ENCODE measurements around the gene PBX4.

DNA sequence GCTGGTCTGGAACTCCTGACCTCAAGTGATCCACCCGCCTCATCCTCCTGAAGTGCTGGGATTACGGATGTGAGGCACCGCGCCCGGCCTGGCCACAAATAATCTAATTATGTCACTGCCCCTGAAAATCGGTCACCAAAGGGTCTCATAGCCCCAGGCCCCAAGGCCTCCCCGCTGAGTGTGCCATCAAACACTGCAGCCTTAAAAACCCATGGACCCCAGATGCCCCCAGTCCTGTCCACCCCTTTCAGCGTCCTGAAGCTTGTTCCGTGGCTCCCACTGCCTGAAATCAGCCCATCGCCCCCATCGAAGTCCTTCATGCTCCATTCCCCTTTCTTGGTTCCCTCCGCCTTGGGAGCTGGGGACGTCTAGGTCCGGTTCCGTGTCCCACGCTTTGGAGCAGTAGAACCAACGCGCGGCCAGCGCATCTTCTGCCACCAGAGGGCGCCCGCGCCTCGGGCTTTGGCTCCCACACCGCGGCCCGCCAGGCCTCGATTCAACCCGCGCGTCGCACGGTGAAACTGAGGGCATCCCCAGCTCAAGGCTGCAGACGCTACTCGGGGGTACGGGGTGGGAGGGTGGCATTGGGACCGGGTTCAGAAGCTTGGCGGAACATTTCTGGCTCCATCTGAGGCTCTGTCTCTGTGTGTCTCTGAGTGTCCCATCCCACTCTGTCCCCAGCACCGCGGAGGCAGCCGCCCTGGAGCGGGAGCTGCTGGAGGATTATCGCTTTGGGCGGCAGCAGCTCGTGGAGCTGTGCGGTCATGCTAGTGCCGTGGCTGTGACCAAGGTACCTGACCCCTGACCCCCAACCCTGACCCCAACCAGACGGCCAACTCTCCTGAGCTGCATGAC lies 86.3 kb downstream of the PBX4 start:
- TF ChIP-seq POLR2A (IDR thresholded peaks at IDR 0.05; ENCODE audit: low read depth, low read length) (no peak), POLR2AphosphoS5 (IDR thresholded peaks at IDR 0.05; ENCODE audit: low read depth, low read length) (no peak)
